Transverse colon (tissue), 4 donors: ENCODE results near the gene DDX60.

ENCODE experiments used
- CTCF ChIP-seq, 5 experiments: fragments of 200-600 bp in 3 of 5; fragments of 450-650 bp in 2 of 5; sonication (generic) in 3 of 5; IDR thresholded peaks; 1 replicate in 2 of 5; 2 replicates in 3 of 5; pipeline ENCODE4 v1.5.1; 2016 to 2017; ENCODE audit warnings: antibody characterized with exemption in 5 of 5, inconsistent platforms in 3 of 5, mild to moderate bottlenecking in 2 of 5, moderate library complexity in 1 of 5
- POLR2A ChIP-seq: fragments of 450-650 bp; IDR thresholded peaks from one replicate; pipeline ENCODE4 v1.6.1; 2016; ENCODE audit warnings: antibody characterized with exemption, mild to moderate bottlenecking, moderate library complexity
- POLR2AphosphoS5 ChIP-seq, 3 donors: sonication (generic); formaldehyde crosslinking; IDR thresholded peaks; one replicate each; pipeline ENCODE4 v1.6.1; 2016; ENCODE audit warnings: antibody characterized with exemption in 3 of 3

GRCh38 chr4:168274871-168275270, 43.7 kb downstream of the DDX60 start:
- TF ChIP-seq POLR2A (no peak), CTCF (IDR thresholded peaks at IDR 0.05) (no peak), POLR2AphosphoS5 (IDR thresholded peaks at IDR 0.05) (no peak)
